ENCODE measurements around the gene SAMD8. TPM values are rescaled to one million over a fixed set of nuclear protein-coding genes. Genes with fewer than 3 reads are reported as not detected.

SAMD8 gene
- total RNA-seq, 1 experiment from 2014 or later = 32.0 TPM

DNA sequence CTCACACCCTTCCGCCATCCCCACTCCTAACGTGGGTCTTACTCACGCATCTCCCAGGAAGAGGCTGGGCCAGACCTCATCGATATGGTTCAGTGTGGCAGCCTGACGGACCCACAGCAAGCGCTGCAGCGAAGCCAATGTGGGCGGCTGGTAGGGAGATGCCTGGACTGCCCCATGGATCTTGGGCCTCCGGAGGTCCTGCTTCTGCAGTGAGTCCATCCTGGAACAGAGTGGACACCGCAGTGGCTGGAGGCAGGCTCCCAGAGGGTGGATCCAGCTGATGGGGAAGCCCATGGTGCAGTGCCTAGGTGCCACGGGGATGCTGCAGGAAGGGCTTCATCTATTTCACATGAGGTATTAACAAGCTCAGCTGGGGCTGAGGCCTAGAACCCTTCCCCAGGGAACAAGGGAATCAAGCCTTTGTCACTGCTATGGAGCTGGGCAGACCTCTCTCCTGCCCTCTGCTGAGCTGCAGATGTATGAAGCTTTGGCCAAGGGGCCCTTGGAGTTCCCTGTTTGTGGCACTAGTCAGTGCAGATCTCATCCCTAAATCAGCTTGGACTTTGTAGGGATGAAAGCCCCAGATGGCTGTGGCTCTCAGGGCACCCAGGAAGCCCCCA is 13.7 kb upstream of the SAMD8 start:
- ATAC-seq = peak; percentile 67
- Histone ChIP-seq H3K4me3 (ENCODE audit: low read depth in 2 of 2, low read length in 2 of 2) (no peak overlapping the region), H3K9me3 (ENCODE audit: control insufficient read depth, insufficient read depth, low read depth, low read length) (no peaks in the 10 kb centered on the region), H3K27me3 (ENCODE audit: control insufficient read depth, insufficient read depth, low read length) (no peaks in the 10 kb centered on the region), H3K36me3 (ENCODE audit: control insufficient read depth, insufficient read depth, low read length) (no peaks in the 10 kb centered on the region), H3K4me1 (ENCODE audit: control insufficient read depth, insufficient read depth, low read length) (peaks cover 7% of the 10 kb centered on the region; the same call in 1 of the 2 replicates), H3K27ac (ENCODE audit: low read length) (no peak overlapping the region)
- intact Hi-C loops (cut with micrococcal nuclease; ENCODE audit: unreplicated experiment) = loop anchor here (2.0 to 5.0 kb wide), 2 partner anchors 831 to 850 kb away; no protein-coding TSS in a partner anchor
- DNase-seq (ENCODE audit: low read depth, low spot score) = no peak
- TF ChIP-seq, protein P1, sequence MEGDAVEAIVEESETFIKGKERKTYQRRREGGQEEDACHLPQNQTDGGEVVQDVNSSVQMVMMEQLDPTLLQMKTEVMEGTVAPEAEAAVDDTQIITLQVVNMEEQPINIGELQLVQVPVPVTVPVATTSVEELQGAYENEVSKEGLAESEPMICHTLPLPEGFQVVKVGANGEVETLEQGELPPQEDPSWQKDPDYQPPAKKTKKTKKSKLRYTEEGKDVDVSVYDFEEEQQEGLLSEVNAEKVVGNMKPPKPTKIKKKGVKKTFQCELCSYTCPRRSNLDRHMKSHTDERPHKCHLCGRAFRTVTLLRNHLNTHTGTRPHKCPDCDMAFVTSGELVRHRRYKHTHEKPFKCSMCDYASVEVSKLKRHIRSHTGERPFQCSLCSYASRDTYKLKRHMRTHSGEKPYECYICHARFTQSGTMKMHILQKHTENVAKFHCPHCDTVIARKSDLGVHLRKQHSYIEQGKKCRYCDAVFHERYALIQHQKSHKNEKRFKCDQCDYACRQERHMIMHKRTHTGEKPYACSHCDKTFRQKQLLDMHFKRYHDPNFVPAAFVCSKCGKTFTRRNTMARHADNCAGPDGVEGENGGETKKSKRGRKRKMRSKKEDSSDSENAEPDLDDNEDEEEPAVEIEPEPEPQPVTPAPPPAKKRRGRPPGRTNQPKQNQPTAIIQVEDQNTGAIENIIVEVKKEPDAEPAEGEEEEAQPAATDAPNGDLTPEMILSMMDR (IDR thresholded peaks at IDR 0.05) = no peak; the same call in 1 of the 2 replicates
- TF ChIP-seq POLR2AphosphoS5 (IDR thresholded peaks at IDR 0.05; ENCODE audit: low read depth, low read length) (no peak), SIN3A (IDR thresholded peaks at IDR 0.05; ENCODE audit: borderline replicate concordance, insufficient read depth, low read depth, low read length) (no peak), TCF7L2 (IDR thresholded peaks at IDR 0.05; ENCODE audit: low read depth, low read length) (no peak)
- TF ChIP-seq, protein P2, sequence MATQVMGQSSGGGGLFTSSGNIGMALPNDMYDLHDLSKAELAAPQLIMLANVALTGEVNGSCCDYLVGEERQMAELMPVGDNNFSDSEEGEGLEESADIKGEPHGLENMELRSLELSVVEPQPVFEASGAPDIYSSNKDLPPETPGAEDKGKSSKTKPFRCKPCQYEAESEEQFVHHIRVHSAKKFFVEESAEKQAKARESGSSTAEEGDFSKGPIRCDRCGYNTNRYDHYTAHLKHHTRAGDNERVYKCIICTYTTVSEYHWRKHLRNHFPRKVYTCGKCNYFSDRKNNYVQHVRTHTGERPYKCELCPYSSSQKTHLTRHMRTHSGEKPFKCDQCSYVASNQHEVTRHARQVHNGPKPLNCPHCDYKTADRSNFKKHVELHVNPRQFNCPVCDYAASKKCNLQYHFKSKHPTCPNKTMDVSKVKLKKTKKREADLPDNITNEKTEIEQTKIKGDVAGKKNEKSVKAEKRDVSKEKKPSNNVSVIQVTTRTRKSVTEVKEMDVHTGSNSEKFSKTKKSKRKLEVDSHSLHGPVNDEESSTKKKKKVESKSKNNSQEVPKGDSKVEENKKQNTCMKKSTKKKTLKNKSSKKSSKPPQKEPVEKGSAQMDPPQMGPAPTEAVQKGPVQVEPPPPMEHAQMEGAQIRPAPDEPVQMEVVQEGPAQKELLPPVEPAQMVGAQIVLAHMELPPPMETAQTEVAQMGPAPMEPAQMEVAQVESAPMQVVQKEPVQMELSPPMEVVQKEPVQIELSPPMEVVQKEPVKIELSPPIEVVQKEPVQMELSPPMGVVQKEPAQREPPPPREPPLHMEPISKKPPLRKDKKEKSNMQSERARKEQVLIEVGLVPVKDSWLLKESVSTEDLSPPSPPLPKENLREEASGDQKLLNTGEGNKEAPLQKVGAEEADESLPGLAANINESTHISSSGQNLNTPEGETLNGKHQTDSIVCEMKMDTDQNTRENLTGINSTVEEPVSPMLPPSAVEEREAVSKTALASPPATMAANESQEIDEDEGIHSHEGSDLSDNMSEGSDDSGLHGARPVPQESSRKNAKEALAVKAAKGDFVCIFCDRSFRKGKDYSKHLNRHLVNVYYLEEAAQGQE (IDR thresholded peaks at IDR 0.05; ENCODE audit: insufficient read depth in 1 of 2, low read depth in 2 of 2, low read length in 1 of 2) = no peak
- BruUV-seq (replicated peaks) = no TSS peak
- in situ Hi-C loops (cut with HindIII; ENCODE audit: low pct_unique_long_range_greater_than_20kb, low sequenced_read_pairs) = no loop called here
- ChIA-PET POLR2A (interaction anchor here (0.5 kb wide), 1 partner anchor 830 kb away, joined by 6 read pairs; no protein-coding TSS in a partner anchor), CTCF (interaction anchor here (0.5 to 0.8 kb wide), 2 partner anchors 74 to 854 kb away, joined by 6 read pairs; no protein-coding TSS in a partner anchor)

DNA sequence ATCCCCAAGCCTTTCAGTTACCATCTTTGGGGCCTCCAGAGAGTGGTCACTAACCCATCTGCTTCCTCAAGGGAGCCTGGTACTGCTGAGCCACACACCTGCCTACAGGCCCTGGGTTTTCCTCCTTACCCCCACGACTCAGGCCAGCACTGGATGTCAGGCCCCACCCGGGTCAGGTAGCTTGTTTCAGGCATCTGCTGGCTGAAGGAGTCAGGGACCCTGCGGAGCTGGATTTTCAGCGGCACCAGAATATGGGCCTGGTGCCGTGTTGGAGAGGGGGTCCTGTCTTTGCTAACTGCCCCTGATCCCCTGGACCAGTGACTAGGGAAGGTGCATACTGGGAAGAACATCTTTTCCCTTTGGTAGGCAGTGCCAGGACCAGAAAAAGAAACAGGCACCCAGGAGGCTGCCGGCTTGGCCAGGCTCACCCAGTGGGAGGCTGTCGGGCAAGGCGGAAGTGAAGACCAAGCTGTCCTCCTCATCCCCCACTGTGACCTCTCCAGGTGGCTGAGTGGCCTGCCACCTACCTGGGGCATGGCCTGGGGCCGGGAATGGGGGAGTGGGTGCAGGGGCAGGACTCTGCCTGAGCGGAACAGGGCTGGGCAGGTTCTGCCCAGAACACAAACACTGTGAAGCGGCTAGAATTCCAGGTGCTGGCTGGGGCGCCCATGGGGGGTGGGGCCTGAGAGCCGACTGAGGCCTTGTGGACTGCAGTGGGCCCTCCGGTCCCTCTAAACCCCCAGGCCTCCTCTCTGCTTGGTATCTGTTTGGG is 12.4 kb upstream of the SAMD8 start:
- TF ChIP-seq SIN3A (IDR thresholded peaks at IDR 0.05; ENCODE audit: borderline replicate concordance, insufficient read depth, low read depth, low read length) (no peak), TCF7L2 (IDR thresholded peaks at IDR 0.05; ENCODE audit: low read depth, low read length) (no peak), POLR2AphosphoS5 (IDR thresholded peaks at IDR 0.05; ENCODE audit: low read depth, low read length) (no peak)
- TF ChIP-seq, protein P2 (IDR thresholded peaks at IDR 0.05; ENCODE audit: insufficient read depth in 1 of 2, low read depth in 2 of 2, low read length in 1 of 2) = no peak
- TF ChIP-seq, protein P1 (IDR thresholded peaks at IDR 0.05) = no peak
- intact Hi-C loops (cut with micrococcal nuclease; ENCODE audit: unreplicated experiment) = loop anchor here (2.0 to 5.0 kb wide), 2 partner anchors 832 to 852 kb away; no protein-coding TSS in a partner anchor
- CTCF ChIA-PET = no interaction called here
- no TSS peak for BruUV-seq (replicated peaks)
- in situ Hi-C loops (cut with HindIII; ENCODE audit: low pct_unique_long_range_greater_than_20kb, low sequenced_read_pairs) = no loop called here
- Histone ChIP-seq H3K27ac (ENCODE audit: low read length) (no peak overlapping the region), H3K4me3 (ENCODE audit: low read depth in 2 of 2, low read length in 2 of 2) (no peak overlapping the region), H3K36me3 (ENCODE audit: control insufficient read depth, insufficient read depth, low read length) (no peaks in the 10 kb centered on the region), H3K27me3 (ENCODE audit: control insufficient read depth, insufficient read depth, low read length) (no peaks in the 10 kb centered on the region), H3K4me1 (ENCODE audit: control insufficient read depth, insufficient read depth, low read length) (peaks cover 7% of the 10 kb centered on the region; the same call in 1 of the 2 replicates), H3K9me3 (ENCODE audit: control insufficient read depth, insufficient read depth, low read depth, low read length) (no peaks in the 10 kb centered on the region)
- POLR2A ChIA-PET = no interaction called here
- ATAC-seq (no peak), DNase-seq (ENCODE audit: low read depth, low spot score) (no peak)

Measured in Panc1 (cell line).